Endometrium (tissue), 2 donors: ENCODE data around the gene DOK5.
"Not testable (repeated sequence)": the region's sequence is repeated elsewhere in the genome, so short reads cannot be mapped to it uniquely, and the experiment has no call there.

Experiments used
- FAIRE-seq: peaks from 2 replicates; lab custom pipeline; 2012; peaks lifted over from hg19 to GRCh38; lab: Jason Lieb, UNC
- donor health status: control.
- donor health status: control.

DOK5 gene

DNA sequence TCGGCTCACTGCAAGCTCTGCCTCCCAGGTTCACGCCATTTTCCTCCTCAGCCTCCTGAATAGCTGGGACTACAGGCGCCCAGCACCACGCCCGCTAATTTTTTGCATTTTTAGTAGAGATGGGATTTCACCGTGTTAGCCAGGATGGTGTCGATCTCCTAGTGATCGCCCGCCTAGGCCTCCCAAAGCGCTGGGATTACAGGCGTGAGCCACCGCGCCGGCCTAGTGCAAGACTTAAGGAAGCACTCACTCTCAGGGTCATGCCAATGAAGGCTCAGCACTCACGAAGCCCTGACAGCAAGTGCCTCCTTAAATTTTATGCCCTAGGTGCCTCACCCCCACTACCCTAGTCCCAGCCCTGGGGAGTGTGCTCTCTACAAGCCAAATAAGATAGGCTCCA is 4.7 kb upstream of the DOK5 start:
- FAIRE-seq, result no peak

DNA sequence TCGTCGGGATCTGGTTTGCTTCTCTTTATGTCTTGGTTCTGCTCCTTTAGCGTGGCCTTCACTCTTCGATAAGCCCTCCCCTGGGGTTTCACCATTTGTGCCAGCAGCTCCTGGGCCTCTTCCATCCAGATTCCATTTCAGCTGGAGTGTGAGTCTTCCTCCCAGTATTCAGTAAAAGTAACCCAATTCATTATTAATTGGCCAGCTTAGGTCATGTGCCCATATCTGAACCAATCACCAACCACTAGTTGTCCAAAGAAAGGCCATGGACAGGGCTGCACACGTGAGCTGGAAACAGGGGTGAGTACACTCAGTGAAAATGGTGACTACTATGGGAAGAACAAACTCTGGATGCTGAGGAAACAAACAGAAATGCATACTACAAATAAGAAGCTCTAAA is 2.8 kb upstream of the DOK5 start:
- no peak for FAIRE-seq

DNA sequence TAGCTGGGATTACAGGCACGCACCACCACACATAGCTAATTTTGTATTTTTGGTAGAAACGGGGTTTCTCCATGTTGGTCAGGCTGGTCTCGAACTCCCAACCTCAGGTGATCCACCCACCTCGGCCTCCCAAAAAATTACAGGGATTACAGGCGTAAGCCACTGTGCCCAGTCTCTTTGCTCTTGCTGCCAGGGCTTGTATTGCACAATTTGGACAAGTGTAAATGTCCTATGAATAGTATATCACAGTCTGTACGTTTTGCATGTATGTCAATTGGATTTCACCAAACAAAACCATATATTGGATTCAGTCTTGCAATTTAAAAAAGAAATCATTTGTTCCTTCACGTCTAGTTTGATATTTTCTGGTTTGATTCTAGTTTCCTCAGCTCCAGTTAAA is 2.1 kb upstream of the DOK5 start:
- no peak for FAIRE-seq

DNA sequence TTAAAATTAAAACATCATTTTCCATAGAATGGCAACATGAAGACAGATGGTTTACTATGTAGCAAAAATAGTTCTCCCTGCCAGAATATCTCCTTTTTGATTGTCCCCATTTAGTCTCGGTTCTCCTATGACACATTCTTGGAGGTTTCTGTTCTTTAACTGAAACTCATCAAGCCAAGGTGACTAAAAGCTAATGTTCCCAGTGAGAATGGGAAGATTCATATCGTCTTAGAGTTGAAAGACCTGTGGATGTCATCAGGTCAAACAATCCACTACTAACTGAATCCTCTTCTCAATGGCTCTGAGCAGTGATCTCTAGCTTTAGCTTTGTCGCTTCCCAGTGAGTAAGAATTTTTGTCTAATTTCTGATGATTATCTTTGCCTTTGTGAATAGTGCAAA is 1.3 kb upstream of the DOK5 start:
- no peak for FAIRE-seq

DNA sequence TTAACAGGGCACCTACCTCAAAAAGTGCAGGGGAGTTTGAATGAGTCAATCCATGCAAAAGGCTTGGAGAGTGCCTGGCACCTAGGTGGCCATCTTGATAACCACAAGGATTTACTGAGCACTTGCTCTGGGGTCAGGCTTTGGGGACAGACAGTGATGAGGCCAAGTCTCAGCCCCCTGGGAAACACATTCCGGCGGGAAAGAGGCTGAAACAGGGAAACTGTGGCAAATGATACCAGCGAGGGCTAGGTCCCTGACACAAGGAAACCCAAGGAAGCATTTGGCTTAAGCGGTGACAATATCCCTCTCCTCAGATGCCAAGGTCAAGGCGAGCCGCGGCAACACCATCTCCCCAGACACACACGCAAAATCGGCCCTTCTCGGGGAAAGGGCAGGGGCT is 527 bp upstream of the DOK5 start:
- FAIRE-seq, result no peak

DNA sequence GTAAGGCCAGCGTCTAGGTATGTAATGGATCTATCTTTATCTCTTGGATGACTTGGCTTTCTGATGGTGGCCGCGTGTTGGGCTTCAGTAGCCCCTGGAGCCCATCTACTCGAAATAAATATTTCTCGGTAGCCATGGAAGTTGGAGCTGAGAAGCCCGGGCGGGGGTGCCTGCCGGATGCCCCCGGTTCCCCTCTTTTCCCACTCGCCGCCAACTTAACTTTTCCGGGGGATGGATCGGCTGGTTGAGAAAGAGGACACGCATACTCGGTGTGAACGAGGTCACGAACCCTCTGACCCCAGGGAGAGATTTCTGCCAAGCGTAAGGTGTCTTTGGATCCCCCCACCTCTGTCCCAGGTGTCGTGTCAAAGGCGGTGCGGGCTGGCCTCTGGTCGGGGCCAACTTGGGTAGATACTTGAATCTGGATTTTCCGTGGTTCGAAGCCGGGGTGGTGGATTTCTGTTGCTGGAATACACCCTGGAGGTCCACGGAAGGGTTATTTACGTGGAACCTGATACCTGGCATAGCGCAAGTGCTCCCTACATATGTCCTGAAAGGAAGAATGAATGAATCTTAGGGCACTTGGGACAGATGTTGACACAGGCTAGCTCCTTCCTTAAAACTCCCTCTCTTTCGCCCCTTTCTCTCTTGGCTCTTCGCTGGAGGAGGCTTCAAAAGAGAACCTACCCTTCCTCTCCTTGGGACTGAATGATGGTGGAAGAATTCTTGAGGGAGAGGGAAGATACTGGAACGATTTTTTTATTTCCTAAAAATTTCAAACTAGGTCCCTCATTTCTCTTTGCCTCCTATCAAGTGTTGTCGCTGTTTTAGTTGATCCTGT is 996 bp downstream of the DOK5 start:
- no peak for FAIRE-seq

DNA sequence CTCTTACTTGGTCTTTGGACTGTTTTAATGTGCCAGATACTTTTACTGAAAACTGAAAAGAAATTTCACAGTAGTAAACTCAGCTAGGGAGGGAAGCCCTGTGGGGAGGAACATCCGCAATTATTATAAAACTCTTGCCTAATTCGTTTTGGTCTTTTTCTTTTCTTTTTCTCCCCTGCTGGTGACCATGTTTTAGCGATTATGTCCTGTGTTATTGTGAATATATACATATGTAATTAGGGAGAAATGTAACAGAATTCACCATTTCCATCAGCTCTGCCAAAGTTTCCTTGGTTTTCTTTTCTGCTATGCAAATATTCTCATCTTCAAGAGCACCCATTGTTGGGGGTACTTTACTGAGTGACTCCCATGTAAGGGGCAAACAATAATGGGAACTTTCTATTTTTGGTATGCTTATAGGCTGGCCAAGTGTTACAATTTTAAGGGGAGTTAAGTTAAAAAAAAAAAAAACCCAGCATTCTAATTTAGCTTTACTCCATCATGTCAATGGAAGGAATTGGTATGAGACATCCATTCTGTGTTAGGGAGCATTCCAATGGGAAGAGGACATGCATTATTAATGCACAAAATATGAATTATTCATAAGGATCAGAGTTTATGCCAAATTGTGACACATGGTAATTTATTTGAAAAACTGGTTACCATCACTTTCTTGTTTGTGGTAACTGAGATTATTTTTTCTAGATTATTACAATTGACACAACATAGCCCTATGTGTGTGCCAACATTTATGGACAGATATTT is 2.0 kb downstream of the DOK5 start:
- no peak for FAIRE-seq

DNA sequence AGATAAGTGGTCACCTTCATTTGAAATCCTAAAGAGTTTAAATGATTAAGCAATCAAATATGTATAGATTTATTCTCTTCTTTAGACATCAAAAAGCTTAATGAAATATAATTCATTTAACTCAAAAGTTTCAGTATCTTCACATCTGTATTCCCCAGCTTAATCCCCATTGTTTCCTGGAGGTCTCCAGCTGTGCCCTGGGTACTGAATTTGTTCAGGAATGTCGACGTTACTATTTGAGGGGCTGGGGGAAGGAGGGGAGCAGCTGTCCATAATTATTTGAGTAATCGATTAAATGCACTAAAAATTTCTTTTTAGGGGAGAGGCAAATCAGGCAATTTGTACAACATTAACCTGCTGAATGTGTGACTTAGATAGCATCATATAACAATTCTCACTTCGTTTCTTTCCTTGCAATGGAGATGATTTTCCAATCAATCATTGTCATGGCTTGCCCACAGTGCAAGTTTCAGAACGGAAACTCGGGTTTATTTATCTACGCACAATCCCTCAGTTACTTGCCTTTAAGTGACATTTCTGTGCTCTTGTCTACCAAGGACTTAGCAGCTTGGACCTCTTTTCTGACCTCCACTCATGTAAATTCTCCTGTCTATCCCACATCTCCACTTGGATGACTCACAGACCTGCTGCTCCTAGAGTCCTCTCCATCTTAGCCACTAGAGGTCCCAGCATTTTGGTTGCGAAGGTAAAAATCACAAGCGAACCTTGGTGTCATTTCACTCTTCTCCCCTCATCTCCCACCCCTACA is 3.9 kb downstream of the DOK5 start:
- FAIRE-seq, result no peak

DNA sequence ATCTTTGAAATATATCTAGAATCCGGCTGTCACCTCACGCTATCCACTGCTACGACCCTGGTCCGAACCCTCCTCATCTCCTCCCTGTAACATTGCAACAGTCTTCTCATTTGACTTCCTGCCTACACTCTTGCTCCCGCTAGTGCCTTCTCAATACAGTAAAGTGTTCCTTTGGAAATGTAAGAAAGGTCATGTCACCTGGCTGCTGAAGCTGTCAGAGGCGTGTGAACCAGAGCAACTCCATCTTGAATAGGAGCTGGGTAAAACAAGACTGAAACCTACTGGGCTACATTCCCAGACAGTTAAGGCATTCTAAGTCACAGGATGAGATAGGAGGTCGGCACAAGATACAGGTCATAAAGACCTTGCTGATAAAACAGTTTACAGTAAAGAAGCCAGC is 4.5 kb downstream of the DOK5 start:
- not testable (repeated sequence) for FAIRE-seq

DNA sequence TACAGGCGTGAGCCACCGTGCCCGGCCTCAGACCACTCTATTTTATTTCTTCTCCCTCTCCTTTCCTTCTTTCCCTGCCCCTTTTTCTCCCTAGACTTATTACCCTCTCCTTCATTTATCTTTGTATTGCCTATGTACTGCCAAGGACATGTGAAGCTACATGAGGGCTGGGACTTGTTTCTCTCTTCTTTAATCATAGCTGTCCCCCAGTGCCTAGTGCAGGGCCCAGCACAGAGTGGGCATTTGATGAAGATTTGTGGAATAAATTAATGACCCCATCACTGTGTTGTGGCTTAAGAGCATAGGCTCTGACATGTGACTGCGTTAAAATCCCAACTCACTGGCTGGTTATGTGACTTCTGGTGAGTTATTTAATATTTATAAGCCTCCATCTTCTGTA is 6.0 kb downstream of the DOK5 start:
- FAIRE-seq, result no peak

DNA sequence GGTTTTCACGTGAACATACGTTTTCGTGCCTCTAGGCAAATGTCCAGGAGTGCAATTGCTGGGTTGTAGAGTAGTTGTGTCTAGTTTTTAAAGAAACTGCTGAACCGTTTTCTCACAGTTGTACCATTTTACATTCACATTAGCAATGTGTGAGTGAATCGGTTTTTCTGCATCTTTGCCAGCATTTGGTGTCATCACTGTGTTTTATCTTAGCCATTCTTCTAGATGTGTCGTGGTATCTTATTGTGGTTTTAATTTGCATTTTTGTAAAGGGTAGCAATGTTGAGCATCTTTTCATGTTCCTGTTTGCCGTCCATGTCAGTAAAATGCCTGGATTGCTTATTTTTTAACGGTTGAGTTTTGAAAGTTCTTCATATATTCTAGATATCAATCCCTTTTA is 10.2 kb downstream of the DOK5 start:
- no peak for FAIRE-seq

DNA sequence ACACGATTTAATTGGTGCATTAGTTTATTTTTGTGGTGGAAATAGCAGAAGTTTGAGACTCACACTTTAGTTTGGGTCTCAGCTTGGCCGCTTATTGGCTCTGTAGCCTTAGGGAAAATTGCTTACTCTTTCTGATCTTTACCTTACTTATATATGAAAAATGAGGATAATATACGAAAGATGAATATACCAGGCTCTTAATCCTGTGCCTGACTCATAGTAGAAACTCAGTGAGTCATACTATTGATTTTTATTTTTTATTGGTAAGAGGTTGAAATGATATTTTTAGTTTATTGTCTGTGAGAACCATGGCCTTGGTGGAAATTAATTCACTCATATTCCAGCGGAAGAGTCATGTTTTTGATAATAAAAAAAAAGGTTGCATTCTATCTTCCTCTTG is 11.2 kb downstream of the DOK5 start:
- no peak for FAIRE-seq

DNA sequence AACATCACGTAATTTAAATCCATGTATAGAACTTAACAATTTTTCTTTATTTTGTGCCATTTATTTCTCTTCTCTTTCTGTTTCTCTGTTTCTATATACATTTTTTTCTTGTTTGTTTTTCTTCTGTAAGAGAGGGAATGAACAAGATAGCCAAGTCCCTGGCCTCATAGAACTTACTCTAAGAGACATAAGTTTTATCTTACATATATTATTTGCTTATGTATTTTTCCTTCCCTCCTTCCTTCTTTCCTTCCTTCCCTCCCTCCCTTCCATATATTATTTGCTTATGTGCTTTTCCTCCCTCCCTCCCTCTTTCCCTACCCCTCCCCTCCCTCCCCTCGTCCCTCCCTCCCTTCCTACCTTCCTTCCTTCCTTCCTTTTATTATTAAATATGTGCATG is 13.0 kb downstream of the DOK5 start:
- FAIRE-seq, result no peak

DNA sequence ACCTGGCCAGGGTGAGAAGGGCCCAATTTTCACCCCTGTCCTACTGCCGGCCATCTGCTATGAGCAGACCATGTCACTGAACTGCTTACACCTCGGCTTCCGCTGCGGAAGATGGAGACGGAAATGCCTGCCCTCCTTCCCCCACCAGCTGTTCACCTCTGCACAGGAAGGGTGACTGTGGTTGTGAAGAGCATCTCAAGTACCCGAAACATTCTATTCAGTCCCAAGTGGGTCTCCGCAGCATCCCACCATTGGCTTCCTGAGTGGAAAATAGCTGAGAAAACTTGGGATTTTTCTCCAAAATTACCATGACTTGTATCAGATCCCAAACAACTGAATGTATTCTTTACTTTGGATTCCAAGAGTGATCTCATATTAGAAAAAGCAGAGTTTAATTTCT is 16.1 kb downstream of the DOK5 start:
- no peak for FAIRE-seq

DNA sequence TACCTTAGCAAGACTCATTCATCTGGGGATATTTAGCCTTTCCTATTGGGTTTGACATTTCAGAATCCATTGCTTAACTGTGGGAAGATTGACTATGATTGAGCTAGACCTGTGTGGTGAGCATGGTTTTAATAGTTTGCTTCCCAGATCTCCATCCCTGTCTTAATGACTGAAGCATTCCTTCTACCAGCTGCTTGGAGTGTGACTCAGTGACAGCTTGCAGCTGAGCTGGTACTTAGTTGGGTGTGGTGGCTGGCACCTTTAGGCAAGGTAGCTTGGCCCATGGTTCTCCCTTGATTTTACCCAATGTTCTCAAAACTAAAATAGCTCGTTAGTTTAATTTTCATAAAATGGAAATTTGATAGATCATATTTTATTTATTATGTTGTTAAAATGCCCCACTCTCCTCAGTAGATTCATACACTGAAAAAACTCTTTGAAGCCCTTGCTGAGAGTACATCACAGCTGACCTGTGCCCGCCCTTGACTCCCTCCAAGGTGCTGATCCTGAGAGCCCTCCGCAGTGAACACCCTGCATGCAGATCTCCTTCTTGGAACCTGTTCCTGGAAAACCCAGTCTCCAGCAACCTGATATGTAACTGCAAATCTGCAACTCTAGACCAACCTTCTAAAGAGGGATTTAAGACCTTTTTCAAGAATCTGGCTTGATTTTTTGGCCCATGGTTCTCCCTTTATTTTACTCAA is 19.1 kb downstream of the DOK5 start:
- FAIRE-seq, result no peak

DNA sequence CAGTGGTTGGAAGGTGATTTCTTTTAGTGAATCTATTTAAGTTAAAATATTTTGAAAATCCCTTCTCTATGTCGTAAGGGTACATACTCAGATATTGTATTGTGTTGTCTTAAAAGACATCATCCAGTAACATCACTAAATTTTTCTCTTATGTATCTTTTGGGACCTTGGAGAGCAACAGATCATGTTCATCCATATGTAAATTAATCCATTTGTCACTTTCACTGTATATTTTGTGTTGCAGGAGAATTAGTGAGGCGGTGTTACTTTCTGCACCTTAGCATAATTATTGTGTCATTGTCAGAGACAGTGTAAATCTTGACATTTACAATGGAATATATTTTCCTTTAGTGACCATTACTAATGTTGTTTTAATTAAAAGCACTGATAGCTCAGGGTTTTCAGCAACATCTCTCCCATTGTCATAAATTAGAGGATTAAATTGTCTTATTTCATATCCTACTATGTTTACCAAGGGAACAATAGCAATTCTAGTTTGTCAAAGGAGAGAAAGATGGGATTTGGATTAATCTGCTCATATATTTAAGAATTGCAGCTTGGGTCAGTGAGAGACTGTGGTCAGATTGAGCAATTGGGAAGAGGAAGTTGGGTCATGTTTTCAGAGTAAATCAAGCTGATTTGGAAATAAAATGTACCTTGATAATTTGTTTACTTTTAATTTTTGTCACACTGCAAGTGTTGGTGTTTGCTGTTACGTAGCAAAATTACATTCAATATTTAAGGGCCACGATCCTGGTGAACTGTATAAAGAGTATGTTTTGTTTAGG is 22.7 kb downstream of the DOK5 start:
- FAIRE-seq, result no peak

DNA sequence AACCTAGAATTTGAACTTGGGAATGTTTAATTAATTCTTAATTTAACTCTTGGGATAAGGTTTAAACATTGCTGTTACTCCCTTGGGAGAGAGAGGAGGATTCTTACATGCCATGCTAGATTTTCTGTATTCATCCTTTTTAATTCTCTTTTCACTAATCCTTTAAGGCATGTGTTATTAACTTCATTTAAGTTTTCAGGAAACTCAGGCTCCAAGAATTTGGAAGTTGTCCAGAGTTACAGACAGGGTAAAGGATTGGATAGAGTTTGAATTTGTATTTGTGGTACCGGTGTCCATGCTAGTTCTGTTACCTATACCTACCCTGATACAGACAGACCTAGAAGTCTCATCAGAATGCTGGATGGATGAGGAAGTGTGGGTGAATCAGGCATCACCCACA is 23.7 kb downstream of the DOK5 start:
- FAIRE-seq, result no peak

DNA sequence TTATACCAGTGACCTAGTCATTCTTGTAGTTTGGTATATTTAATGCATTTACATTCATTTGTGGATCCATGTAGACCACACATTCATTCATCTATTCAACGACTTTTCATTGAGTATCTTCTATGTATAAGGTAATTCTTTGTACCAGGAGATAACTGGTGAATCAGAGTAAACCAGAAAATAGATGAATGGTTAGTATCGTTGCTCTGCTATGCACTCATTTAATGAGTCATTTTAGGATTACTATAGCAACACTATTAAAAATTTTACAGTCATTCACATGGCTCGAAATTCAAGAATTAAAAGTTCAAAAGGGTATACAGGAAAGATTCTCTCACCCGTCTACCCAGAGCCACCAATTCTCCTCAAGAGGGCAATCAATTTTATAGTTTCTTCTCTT is 26.8 kb downstream of the DOK5 start:
- no peak for FAIRE-seq

DNA sequence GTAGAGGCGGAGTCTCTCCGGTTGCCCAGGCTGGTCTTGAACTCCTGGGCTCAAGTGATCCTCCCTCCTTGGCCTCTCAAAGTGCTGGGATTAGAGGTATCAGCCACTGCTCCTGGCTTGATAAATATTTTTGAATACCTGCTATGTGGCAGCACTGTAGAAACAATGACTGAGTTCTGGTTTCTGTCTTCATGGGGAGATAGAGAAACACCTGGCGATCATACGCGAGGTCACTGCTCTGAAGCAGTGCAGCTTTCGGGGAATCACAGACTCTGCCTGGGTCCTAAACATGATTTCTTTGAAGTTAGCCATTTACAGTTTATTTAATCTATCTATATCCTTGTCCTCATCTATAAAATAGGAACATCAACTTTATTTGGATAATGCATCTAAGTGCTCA is 31.2 kb downstream of the DOK5 start:
- FAIRE-seq, result no peak

DNA sequence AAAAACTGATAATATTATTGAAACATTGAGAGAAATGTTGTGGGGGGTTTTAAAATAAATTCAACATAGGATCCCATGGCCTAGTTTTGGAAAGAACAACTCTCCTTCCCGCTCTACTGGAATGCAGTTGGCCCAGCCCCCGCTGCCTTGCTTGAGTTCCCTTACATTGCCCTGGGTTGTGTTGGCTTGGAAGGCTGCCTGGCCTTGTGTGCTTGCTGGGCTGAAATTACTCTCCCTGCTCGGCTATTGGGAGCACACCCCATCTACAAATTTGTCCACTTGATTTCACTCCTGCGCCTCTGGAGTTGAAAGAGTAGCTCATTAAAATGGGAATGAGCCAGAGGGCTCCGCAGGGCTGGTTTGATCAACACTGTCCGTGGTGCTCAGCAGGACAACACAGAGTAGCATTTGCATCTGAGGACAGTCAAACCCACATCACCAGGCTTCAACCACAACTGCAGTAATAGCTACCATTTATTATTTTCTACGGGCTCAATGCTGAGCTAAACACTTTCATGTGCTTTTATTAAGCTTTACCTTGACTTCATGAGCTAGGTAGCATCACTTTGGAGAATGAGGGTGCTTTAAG is 35.2 kb downstream of the DOK5 start:
- FAIRE-seq, result no peak

DNA sequence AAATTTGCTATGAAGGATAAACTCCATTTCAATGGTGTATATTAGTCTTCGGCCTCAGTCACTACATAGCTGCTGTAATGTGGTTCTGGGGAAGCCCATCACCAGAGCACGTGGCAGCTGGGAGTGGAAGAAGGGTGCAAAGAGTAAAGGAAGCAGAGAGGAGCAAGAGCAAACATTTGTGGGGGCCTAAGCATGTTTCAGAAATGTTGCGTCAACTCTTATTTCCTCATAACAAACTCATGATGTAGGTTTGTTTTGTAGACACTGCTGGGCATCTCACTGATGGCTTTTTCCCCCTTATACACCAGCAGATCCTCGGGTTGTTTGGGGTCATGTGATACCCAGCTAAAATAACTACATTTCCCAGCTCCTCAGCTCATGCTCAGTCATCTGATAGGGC is 37.3 kb downstream of the DOK5 start:
- no peak for FAIRE-seq
